ENCODE results near the gene CELA3A.
"Not testable (repeated sequence)": the region's sequence is repeated elsewhere in the genome, so short reads cannot be mapped to it uniquely, and the experiment has no call there.

GRCh38 chr1:22002461-22002860, 1.0 kb downstream of the CELA3A start:
- TF ChIP-seq CTCF (IDR thresholded peaks at IDR 0.05 in 4 of 5, conservative IDR thresholded peaks at IDR 0.05 in 1 of 5); POLR2A (IDR thresholded peaks at IDR 0.05): not testable (repeated sequence)
